C4-2B (cell line): ENCODE results near the gene NCBP3.

Source experiments
- ZFX ChIP-seq: fragments of 450-650 bp; IDR thresholded peaks from 2 replicates; pipeline ENCODE4 v1.6.1; 2017
- TF ChIP-seq, protein P1 (sequence below): fragments of 450-650 bp; conservative IDR thresholded peaks from 2 replicates; pipeline ENCODE4 v1.5.1; 2017; ENCODE audit warnings: mild to moderate bottlenecking

GRCh38 chr17:3887394-3887793 lies 41.3 kb upstream of the NCBP3 start:
- TF ChIP-seq, protein P1, sequence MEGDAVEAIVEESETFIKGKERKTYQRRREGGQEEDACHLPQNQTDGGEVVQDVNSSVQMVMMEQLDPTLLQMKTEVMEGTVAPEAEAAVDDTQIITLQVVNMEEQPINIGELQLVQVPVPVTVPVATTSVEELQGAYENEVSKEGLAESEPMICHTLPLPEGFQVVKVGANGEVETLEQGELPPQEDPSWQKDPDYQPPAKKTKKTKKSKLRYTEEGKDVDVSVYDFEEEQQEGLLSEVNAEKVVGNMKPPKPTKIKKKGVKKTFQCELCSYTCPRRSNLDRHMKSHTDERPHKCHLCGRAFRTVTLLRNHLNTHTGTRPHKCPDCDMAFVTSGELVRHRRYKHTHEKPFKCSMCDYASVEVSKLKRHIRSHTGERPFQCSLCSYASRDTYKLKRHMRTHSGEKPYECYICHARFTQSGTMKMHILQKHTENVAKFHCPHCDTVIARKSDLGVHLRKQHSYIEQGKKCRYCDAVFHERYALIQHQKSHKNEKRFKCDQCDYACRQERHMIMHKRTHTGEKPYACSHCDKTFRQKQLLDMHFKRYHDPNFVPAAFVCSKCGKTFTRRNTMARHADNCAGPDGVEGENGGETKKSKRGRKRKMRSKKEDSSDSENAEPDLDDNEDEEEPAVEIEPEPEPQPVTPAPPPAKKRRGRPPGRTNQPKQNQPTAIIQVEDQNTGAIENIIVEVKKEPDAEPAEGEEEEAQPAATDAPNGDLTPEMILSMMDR, result no peak
- no peak for TF ChIP-seq ZFX
